MCF 10A (cell line): ENCODE data around the gene BCL6B. TPM values are rescaled to one million over a fixed set of nuclear protein-coding genes. Genes with fewer than 3 reads are reported as not detected.

Experiments
- BruUV-seq: library from RNA; stranded (reverse); fragments of 400-500 nt; replicated peaks from 2 replicates; lab custom pipeline; 2021; lab: Mats Ljungman, UMichigan
- CTCF ChIA-PET: fragments of 300-600 bp; sonication (Branson Sonifier 250); formaldehyde crosslinking; extraction: SDS; loops from one replicate; lab custom pipeline; 2021; ENCODE audit warnings: antibody characterized with exemption, inconsistent platforms; lab: Yijun Ruan, JAX
- POLR2A ChIA-PET: fragments of 300-600, 350-650 bp; sonication (Branson Sonifier 250); formaldehyde crosslinking; extraction: SDS; loops from one replicate; lab custom pipeline; 2020; ENCODE audit warnings: antibody characterized with exemption, inconsistent platforms; lab: Yijun Ruan, JAX
- DNase-seq: peaks from one replicate; pipeline ENCODE4 v3.0.0-alpha.2; 2018; ENCODE audit not compliant: unreplicated experiment
- H3K27ac Mint-ChIP-seq: one replicate; pipeline ENCODE4 v1.8.0; 2022; ENCODE audit warnings: mild to moderate bottlenecking, low read depth, mixed read lengths; ENCODE audit not compliant: unreplicated experiment
- H3K27me3 Mint-ChIP-seq: one replicate; pipeline ENCODE4 v1.8.0; 2022; ENCODE audit warnings: mixed read lengths; ENCODE audit not compliant: insufficient read depth, unreplicated experiment
- H3K36me3 Mint-ChIP-seq: one replicate; pipeline ENCODE4 v1.8.0; 2022; ENCODE audit warnings: mild to moderate bottlenecking, moderate library complexity, mixed read lengths; ENCODE audit not compliant: insufficient read depth, unreplicated experiment
- H3K4me1 Mint-ChIP-seq: one replicate; pipeline ENCODE4 v1.8.0; 2022; ENCODE audit warnings: mixed read lengths; ENCODE audit not compliant: insufficient read depth, unreplicated experiment
- H3K4me3 Mint-ChIP-seq: one replicate; pipeline ENCODE4 v1.8.0; 2022; ENCODE audit warnings: mild to moderate bottlenecking, moderate library complexity, mixed read lengths; ENCODE audit not compliant: unreplicated experiment
- H3K9me3 Mint-ChIP-seq: one replicate; pipeline ENCODE4 v1.8.0; 2022; ENCODE audit warnings: mixed read lengths; ENCODE audit not compliant: unreplicated experiment
- CTCF ChIP-seq: fragments of 200-600 bp; IDR thresholded peaks from one replicate; pipeline ENCODE4 v1.8.0; 2022; ENCODE audit warnings: antibody characterized with exemption, mild to moderate bottlenecking; ENCODE audit not compliant: unreplicated experiment
- intact Hi-C: fragments of 100-400 bp; cut with micrococcal nuclease; formaldehyde crosslinking; loops from 2 replicates; pipeline ENCODE4 v1.14.1; 2022
- total RNA-seq: library from RNA; stranded (reverse); gene quantifications from 2 replicates; pipeline ENCODE4 v1.2.3, GENCODE V29; 2022

The BCL6B gene
- total RNA-seq, 1 experiment from 2014 or later = not detected

GRCh38 chr17:6994666-6995256 is 28.1 kb upstream of the BCL6B start:
- ChIA-PET POLR2A (interaction anchor here (0.6 to 2.0 kb wide), 2 partner anchors 18 to 197 kb away, joined by 3 to 5 read pairs; partner anchors contain the start of gene RNASEK), CTCF (interaction anchor here (1.3 to 1.6 kb wide), 2 partner anchors 151 to 328 kb away, joined by 3 to 5 read pairs; no protein-coding TSS in a partner anchor)
- H3K27ac Mint-ChIP-seq = no peak overlapping the region
- intact Hi-C loops = no loop called here
- DNase-seq = no peak
- H3K9me3 Mint-ChIP-seq = no peaks in the 10 kb centered on the region
- peaks cover 22% of the 10 kb centered on the region for H3K36me3 Mint-ChIP-seq
- no peak for TF ChIP-seq CTCF
- H3K4me3 Mint-ChIP-seq = no peak overlapping the region
- BruUV-seq = no TSS peak
- H3K27me3 Mint-ChIP-seq = no peaks in the 10 kb centered on the region
- H3K4me1 Mint-ChIP-seq = no peaks in the 10 kb centered on the region

GRCh38 chr17:6995500-6996255 is 27.2 kb upstream of the BCL6B start, which contains the start of gene ALOX12:
TSS of gene ALOX12 (plus strand) at chr17:6996049. CDS start at chr17:6996118, 69 bp downstream.
- Mint-ChIP-seq H3K27me3 (no peaks in the 10 kb centered on the region), H3K4me1 (no peaks in the 10 kb centered on the region), H3K27ac (no peak within 1 kb of the TSS), H3K9me3 (no peaks in the 10 kb centered on the region), H3K4me3 (no peak within 1 kb of the TSS), H3K36me3 (peaks cover 26% of the 10 kb centered on the region)
- no peak for DNase-seq
- CTCF ChIA-PET = interaction anchor here (0.8 to 1.3 kb wide), 3 partner anchors 9 to 152 kb away, joined by 3 to 5 read pairs (median 4); no protein-coding TSS in a partner anchor
- TF ChIP-seq CTCF = no peak
- POLR2A ChIA-PET = interaction anchor here (1.2 to 2.0 kb wide), 2 partner anchors 9 to 17 kb away, joined by 3 to 5 read pairs; partner anchors contain the start of gene RNASEK
- intact Hi-C loops = no loop called here
- no TSS peak for BruUV-seq

GRCh38 chr17:6996256-6997011 is 26.4 kb upstream of the BCL6B start:
- H3K4me1 Mint-ChIP-seq = no peaks in the 10 kb centered on the region
- no TSS peak for BruUV-seq
- H3K36me3 Mint-ChIP-seq = peaks cover 33% of the 10 kb centered on the region
- no peak for DNase-seq
- ChIA-PET POLR2A (interaction anchor here (1.2 kb wide), 1 partner anchor 8 kb away, joined by 3 read pairs; no protein-coding TSS in a partner anchor), CTCF (interaction anchor here (0.8 to 1.3 kb wide), 2 partner anchors 8 to 85 kb away, joined by 3 to 4 read pairs; no protein-coding TSS in a partner anchor)
- H3K4me3 Mint-ChIP-seq = no peak overlapping the region
- H3K27ac Mint-ChIP-seq = no peak overlapping the region
- H3K27me3 Mint-ChIP-seq = no peaks in the 10 kb centered on the region
- no peaks in the 10 kb centered on the region for H3K9me3 Mint-ChIP-seq
- TF ChIP-seq CTCF = no peak
- intact Hi-C loops = no loop called here
